Endothelial cell (in vitro differentiated cells): ENCODE results near the gene CTU1. TPM values are rescaled to one million over a fixed set of nuclear protein-coding genes. Genes with fewer than 3 reads are reported as not detected.
A peak's percentile ranks its signal among the peaks of the same experiment; 100 is the strongest.

Experiments used
- DNase-seq: peaks from one replicate; pipeline ENCODE4 v3.0.0; 2021; ENCODE audit warnings: low spot score
- H3K27ac Mint-ChIP-seq: one replicate; pipeline ENCODE4 v1.8.0; 2021; ENCODE audit warnings: mixed read lengths, inconsistent platforms; ENCODE audit not compliant: unreplicated experiment
- H3K27me3 Mint-ChIP-seq: one replicate; pipeline ENCODE4 v1.8.0; 2021; ENCODE audit warnings: mild to moderate bottlenecking, moderate library complexity, mixed read lengths, inconsistent platforms; ENCODE audit not compliant: unreplicated experiment
- H3K36me3 Mint-ChIP-seq: one replicate; pipeline ENCODE4 v1.8.0; 2021; ENCODE audit warnings: mild to moderate bottlenecking, low read depth, mixed read lengths, inconsistent platforms; ENCODE audit not compliant: unreplicated experiment
- H3K4me1 Mint-ChIP-seq: one replicate; pipeline ENCODE4 v1.8.0; 2021; ENCODE audit warnings: mild to moderate bottlenecking, mixed read lengths, inconsistent platforms; ENCODE audit not compliant: unreplicated experiment
- H3K4me3 Mint-ChIP-seq: one replicate; pipeline ENCODE4 v1.8.0; 2021; ENCODE audit warnings: mild to moderate bottlenecking, mixed read lengths, inconsistent platforms; ENCODE audit not compliant: unreplicated experiment
- H3K9me3 Mint-ChIP-seq: one replicate; pipeline ENCODE4 v1.8.0; 2021; ENCODE audit warnings: mixed read lengths, inconsistent platforms; ENCODE audit not compliant: unreplicated experiment
- CTCF ChIP-seq: fragments of 200-600 bp; sonication (generic); IDR thresholded peaks from one replicate; pipeline ENCODE4 v1.5.0; 2021; ENCODE audit warnings: antibody characterized with exemption; ENCODE audit not compliant: unreplicated experiment
- total RNA-seq: library from RNA; stranded (reverse); fragmentation: NEBNext Ultra II Directional; extraction: Animal tissue kit (Norgen Biotek cat#: 25700); gene quantifications from one replicate; pipeline ENCODE4 v1.2.1, GENCODE V29; 2021; ENCODE audit not compliant: unreplicated experiment

CTU1 gene
- total RNA-seq, 1 donor from 2014 or later: 5.4 TPM

- Mint-ChIP-seq H3K9me3 (no peaks in the 10 kb centered on the region), H3K36me3 (no peaks in the 10 kb centered on the region), H3K27ac (no peak overlapping the region), H3K4me1 (peaks cover 3% of the 10 kb centered on the region), H3K4me3 (peak overlapping the region; percentile 65), H3K27me3 (peaks cover 9% of the 10 kb centered on the region)
- no peak for TF ChIP-seq CTCF
- no peak for DNase-seq
Measured at GRCh38 chr19:51063664-51064063, 44.5 kb downstream of the CTU1 start.

- Mint-ChIP-seq H3K27me3 (peaks cover 6% of the 10 kb centered on the region), H3K4me1 (peaks cover 2% of the 10 kb centered on the region), H3K4me3 (no peak overlapping the region), H3K27ac (no peak overlapping the region), H3K9me3 (no peaks in the 10 kb centered on the region), H3K36me3 (no peaks in the 10 kb centered on the region)
- no peak for TF ChIP-seq CTCF
- DNase-seq: no peak
Measured at GRCh38 chr19:51060973-51061372, 47.2 kb downstream of the CTU1 start.

- Mint-ChIP-seq H3K27me3 (peaks cover 6% of the 10 kb centered on the region), H3K9me3 (no peaks in the 10 kb centered on the region), H3K27ac (no peak overlapping the region), H3K4me1 (no peaks in the 10 kb centered on the region), H3K36me3 (no peaks in the 10 kb centered on the region), H3K4me3 (no peak overlapping the region)
- no peak for TF ChIP-seq CTCF
- no peak for DNase-seq
Measured at GRCh38 chr19:51060336-51060735, 47.9 kb downstream of the CTU1 start.

- H3K4me1 Mint-ChIP-seq: no peaks in the 10 kb centered on the region
- H3K27ac Mint-ChIP-seq: no peak overlapping the region
- peaks cover 8% of the 10 kb centered on the region for H3K27me3 Mint-ChIP-seq
- no peaks in the 10 kb centered on the region for H3K9me3 Mint-ChIP-seq
- no peaks in the 10 kb centered on the region for H3K36me3 Mint-ChIP-seq
- H3K4me3 Mint-ChIP-seq: no peak overlapping the region
- DNase-seq: no peak
- TF ChIP-seq CTCF: no peak
Measured at GRCh38 chr19:51059715-51060114, 48.5 kb downstream of the CTU1 start.

- no peaks in the 10 kb centered on the region for H3K9me3 Mint-ChIP-seq
- no peak for DNase-seq
- peaks cover 6% of the 10 kb centered on the region for H3K27me3 Mint-ChIP-seq
- no peak overlapping the region for H3K4me3 Mint-ChIP-seq
- no peaks in the 10 kb centered on the region for H3K4me1 Mint-ChIP-seq
- no peak overlapping the region for H3K27ac Mint-ChIP-seq
- no peaks in the 10 kb centered on the region for H3K36me3 Mint-ChIP-seq
- no peak for TF ChIP-seq CTCF
Measured at GRCh38 chr19:51055866-51056265, 52.3 kb downstream of the CTU1 start.

Other genes starting within 250 kb of the CTU1 start
- not detected for gene KLK2, start 235.0 kb downstream of the CTU1 start, total RNA-seq
- not detected for gene KLK4, start 197.0 kb downstream of the CTU1 start, total RNA-seq
- gene KLK5, start 155.4 kb downstream of the CTU1 start, total RNA-seq: not detected
- 0.67 TPM for gene KLK6, start 138.8 kb downstream of the CTU1 start, total RNA-seq
- gene KLK7, start 124.5 kb downstream of the CTU1 start, total RNA-seq: not detected
- gene KLK8, start 106.8 kb downstream of the CTU1 start, total RNA-seq: not detected
- 11.1 TPM for gene KLK10, start 88.7 kb downstream of the CTU1 start, total RNA-seq
- gene KLK11, start 81.8 kb downstream of the CTU1 start, total RNA-seq: not detected
- gene KLK12, start 73.4 kb downstream of the CTU1 start, total RNA-seq: not detected
- gene KLK13, start 43.3 kb downstream of the CTU1 start, total RNA-seq: 0.67 TPM
- not detected for gene KLK14, start 25.5 kb downstream of the CTU1 start, total RNA-seq
- 0.82 TPM for gene SIGLEC9, start 16.5 kb upstream of the CTU1 start, total RNA-seq
- gene SIGLEC7, start 33.9 kb upstream of the CTU1 start, total RNA-seq: not detected
- gene CD33, start 116.7 kb upstream of the CTU1 start, total RNA-seq: 21.7 TPM
- gene SIGLECL1, start 142.7 kb upstream of the CTU1 start, total RNA-seq: 2.8 TPM
- 114 TPM for gene IGLON5, start 203.2 kb upstream of the CTU1 start, total RNA-seq
- 5.9 TPM for gene VSIG10L, start 233.7 kb upstream of the CTU1 start, total RNA-seq